Smooth muscle cell (in vitro differentiated cells): ENCODE data around the gene CYTH4. TPM values are rescaled to one million over a fixed set of nuclear protein-coding genes. Genes with fewer than 3 reads are reported as not detected.

Experiments
- DNase-seq: peaks from one replicate; lab custom pipeline; 2025; ENCODE audit not compliant: unreplicated experiment; lab: John Stamatoyannopoulos, UW
- H2AFZ ChIP-seq: fragments of 200-600 bp; sonication (generic); 2 replicates; pipeline ENCODE4 v1.6.0; 2016; ENCODE audit warnings: antibody characterized with exemption, low read depth, mild to moderate bottlenecking
- H3F3A ChIP-seq: fragments of 200-600 bp; sonication (generic); 2 replicates; pipeline ENCODE4 v1.6.0; 2017; ENCODE audit warnings: antibody characterized with exemption, low read depth
- H3K27ac ChIP-seq: fragments of 200-600 bp; sonication (generic); 2 replicates; pipeline ENCODE4 v1.5.1; 2016; ENCODE audit warnings: low read depth, mild to moderate bottlenecking
- H3K27me3 ChIP-seq: fragments of 200-600 bp; sonication (generic); 2 replicates; pipeline ENCODE4 v1.6.1; 2016; ENCODE audit warnings: low read depth, mild to moderate bottlenecking
- H3K36me3 ChIP-seq: fragments of 200-600 bp; sonication (generic); 2 replicates; pipeline ENCODE4 v1.5.1; 2016; ENCODE audit warnings: low read depth
- H3K4me1 ChIP-seq: fragments of 200-600 bp; sonication (generic); 2 replicates; pipeline ENCODE4 v1.5.1; 2016; ENCODE audit warnings: low read depth
- H3K4me2 ChIP-seq: fragments of 200-600 bp; sonication (generic); 2 replicates; pipeline ENCODE4 v1.6.0; 2016; ENCODE audit warnings: mild to moderate bottlenecking
- H3K4me3 ChIP-seq: fragments of 200-600 bp; sonication (generic); 2 replicates; pipeline ENCODE4 v1.5.1; 2016; ENCODE audit warnings: mild to moderate bottlenecking
- H3K79me2 ChIP-seq: fragments of 200-600 bp; sonication (generic); 2 replicates; pipeline ENCODE4 v1.6.0; 2016; ENCODE audit warnings: low read depth, mild to moderate bottlenecking
- H3K9ac ChIP-seq: fragments of 200-600 bp; sonication (generic); 2 replicates; pipeline ENCODE4 v1.6.0; 2016; ENCODE audit warnings: low read depth
- H3K9me3 ChIP-seq: fragments of 200-600 bp; sonication (generic); replicated peaks from 2 replicates; pipeline ENCODE4 v1.5.1; 2016; ENCODE audit warnings: low read depth
- H4K20me1 ChIP-seq: fragments of 200-600 bp; sonication (generic); 2 replicates; pipeline ENCODE4 v1.6.0; 2016; ENCODE audit warnings: low read depth
- CTCF ChIP-seq: fragments of 200-600 bp; sonication (generic); IDR thresholded peaks from 2 replicates; pipeline ENCODE4 v1.5.1; 2017; ENCODE audit warnings: borderline replicate concordance, mild to moderate bottlenecking, antibody characterized with exemption; ENCODE audit not compliant: insufficient read depth, poor library complexity, severe bottlenecking
- WGBS: methylation state at CpG from one replicate; pipeline ENCODE4 v1.1.7; 2016; ENCODE audit warnings: low lambda C conversion rate; 5-methylcytosine and 5-hydroxymethylcytosine counted together
- polyA plus RNA-seq: library from polyadenylated mRNA; unstranded; fragments of >200 nt; fragmentation: Nextera tagmentation; extraction: Ambion mirVana; gene quantifications from 2 replicates; pipeline ENCODE4 v1.2.1, GENCODE V29; 2016
- total RNA-seq: library from RNA; depleted of rRNA; stranded (reverse); fragments of >200 nt; gene quantifications from 2 replicates; pipeline ENCODE4 v1.2.3, GENCODE V29; 2014

CYTH4 gene
- total and polyA plus RNA-seq, 2 experiments from 2014 or later, result not detected

- no peaks in the 10 kb centered on the region for H3K27me3 ChIP-seq
- no peaks in the 10 kb centered on the region for H3K4me1 ChIP-seq
- H3F3A ChIP-seq, result no peaks in the 10 kb centered on the region
- H4K20me1 ChIP-seq, result no peaks in the 10 kb centered on the region
- no peaks in the 10 kb centered on the region for H3K36me3 ChIP-seq
- H3K79me2 ChIP-seq, result no peaks in the 10 kb centered on the region
- DNase-seq, result no peak
- H3K4me3 ChIP-seq, result no peak overlapping the region
- no peak overlapping the region for H2AFZ ChIP-seq
- H3K27ac ChIP-seq, result no peak overlapping the region
- H3K9me3 ChIP-seq, result no peaks in the 10 kb centered on the region
- no peak overlapping the region for H3K9ac ChIP-seq
- TF ChIP-seq CTCF, result no peak
- WGBS, result 94% methylated on average over 3 of the region's 3 CpGs
- no peak overlapping the region for H3K4me2 ChIP-seq
These were observed 10.9 kb downstream of the CYTH4 start for GRCh38 chr22:37293172-37293571.

GRCh38 chr22:37294747-37295146 lies 12.4 kb downstream of the CYTH4 start:
- H3F3A ChIP-seq, result no peaks in the 10 kb centered on the region
- H3K9ac ChIP-seq, result no peak overlapping the region
- H3K9me3 ChIP-seq, result no peaks in the 10 kb centered on the region
- H3K4me2 ChIP-seq, result no peak overlapping the region
- H4K20me1 ChIP-seq, result no peaks in the 10 kb centered on the region
- no peaks in the 10 kb centered on the region for H3K36me3 ChIP-seq
- no peak overlapping the region for H3K4me3 ChIP-seq
- no peaks in the 10 kb centered on the region for H3K79me2 ChIP-seq
- TF ChIP-seq CTCF, result no peak
- no peaks in the 10 kb centered on the region for H3K27me3 ChIP-seq
- no peaks in the 10 kb centered on the region for H3K4me1 ChIP-seq
- DNase-seq, result no peak
- WGBS, result 89% methylated on average over 8 of the region's 9 CpGs
- H2AFZ ChIP-seq, result no peak overlapping the region
- H3K27ac ChIP-seq, result no peak overlapping the region

GRCh38 chr22:37295213-37295886 lies 13.0 kb downstream of the CYTH4 start:
- WGBS, result 81% methylated on average over 18 of the region's 18 CpGs

More at GRCh38 chr22:37295213-37295886, 13.0 kb downstream of the CYTH4 start:
- DNase-seq, result no peak
- H3K4me1 ChIP-seq, result no peaks in the 10 kb centered on the region
- H4K20me1 ChIP-seq, result no peaks in the 10 kb centered on the region
- H2AFZ ChIP-seq, result no peak overlapping the region
- no peak overlapping the region for H3K9ac ChIP-seq
- H3K4me2 ChIP-seq, result no peak overlapping the region
- TF ChIP-seq CTCF, result no peak
- H3F3A ChIP-seq, result no peaks in the 10 kb centered on the region
- no peaks in the 10 kb centered on the region for H3K9me3 ChIP-seq
- H3K27ac ChIP-seq, result no peak overlapping the region
- no peaks in the 10 kb centered on the region for H3K36me3 ChIP-seq
- H3K4me3 ChIP-seq, result no peak overlapping the region
- no peaks in the 10 kb centered on the region for H3K79me2 ChIP-seq
- no peaks in the 10 kb centered on the region for H3K27me3 ChIP-seq
